Measurements from ENCODE around the gene KDELR1. TPM values are rescaled to one million over a fixed set of nuclear protein-coding genes. Genes with fewer than 3 reads are reported as not detected.

The KDELR1 gene
- total and polyA plus RNA-seq, 2 of the 13 experiments (the other 11 are each of a cell fraction or from before 2014, with no cell fraction given): 134 to 185 TPM

GRCh38 chr19:48363810-48364597 lies 27.3 kb downstream of the KDELR1 start, which contains the start of the genes SYNGR4 and TMEM143 (continued):
- 0 out of 2 replicates have a peak, but pooled peaks have one; percentile 33 for TF ChIP-seq ZBTB7A (CRISPR knock-in tag; IDR thresholded peaks at IDR 0.05)
- TF ChIP-seq ZMYM4 (CRISPR knock-in tag; IDR thresholded peaks at IDR 0.05): 0 out of 2 replicates have a peak, but pooled peaks have one; percentile 32
- TF ChIP-seq KLF12 (CRISPR knock-in tag; IDR thresholded peaks at IDR 0.05; ENCODE audit: borderline replicate concordance): no peak
- peak; percentile 35; the same call in 1 of the 2 replicates for TF ChIP-seq ZNF274 (CRISPR knock-in tag; IDR thresholded peaks at IDR 0.05)
- no peak for TF ChIP-seq REL (CRISPR knock-in tag; conservative IDR thresholded peaks at IDR 0.05)
- no peak for TF ChIP-seq TFAP4 (IDR thresholded peaks at IDR 0.05; ENCODE audit: borderline replicate concordance, low read depth)
- TF ChIP-seq ZNF777 (CRISPR knock-in tag; IDR thresholded peaks at IDR 0.05): 0 out of 2 replicates have a peak, but pooled peaks have one; percentile 53
- no peak for TF ChIP-seq ZNF441 (CRISPR knock-in tag; IDR thresholded peaks at IDR 0.05; ENCODE audit: borderline replicate concordance)
- TF ChIP-seq, protein P1, sequence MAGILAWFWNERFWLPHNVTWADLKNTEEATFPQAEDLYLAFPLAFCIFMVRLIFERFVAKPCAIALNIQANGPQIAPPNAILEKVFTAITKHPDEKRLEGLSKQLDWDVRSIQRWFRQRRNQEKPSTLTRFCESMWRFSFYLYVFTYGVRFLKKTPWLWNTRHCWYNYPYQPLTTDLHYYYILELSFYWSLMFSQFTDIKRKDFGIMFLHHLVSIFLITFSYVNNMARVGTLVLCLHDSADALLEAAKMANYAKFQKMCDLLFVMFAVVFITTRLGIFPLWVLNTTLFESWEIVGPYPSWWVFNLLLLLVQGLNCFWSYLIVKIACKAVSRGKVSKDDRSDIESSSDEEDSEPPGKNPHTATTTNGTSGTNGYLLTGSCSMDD (CRISPR knock-in tag; IDR thresholded peaks at IDR 0.05): no peak
- no peak; the same call in 1 of the 2 replicates for TF ChIP-seq CREBL2 (CRISPR knock-in tag; IDR thresholded peaks at IDR 0.05; ENCODE audit: borderline replicate concordance)
- no peak for TF ChIP-seq TEAD3 (CRISPR knock-in tag; optimal IDR thresholded peaks at IDR 0.05; ENCODE audit: borderline replicate concordance)
- 0 out of 2 replicates have a peak, but pooled peaks have one; percentile 9 for TF ChIP-seq ZNF614 (CRISPR knock-in tag; IDR thresholded peaks at IDR 0.05; ENCODE audit: borderline replicate concordance)
- no peak for TF ChIP-seq ZNF724P (CRISPR knock-in tag; IDR thresholded peaks at IDR 0.05; ENCODE audit: borderline replicate concordance)
- no peak for TF ChIP-seq NFKB2 (CRISPR knock-in tag; IDR thresholded peaks at IDR 0.05; ENCODE audit: borderline replicate concordance)
- no peak; the same call in 1 of the 2 replicates for TF ChIP-seq CHCHD3 (CRISPR knock-in tag; IDR thresholded peaks at IDR 0.05)
- TF ChIP-seq CENPT (CRISPR knock-in tag; IDR thresholded peaks at IDR 0.05; ENCODE audit: low read depth): no peak
- no peak for TF ChIP-seq ZNF383 (CRISPR knock-in tag; IDR thresholded peaks at IDR 0.05; ENCODE audit: borderline replicate concordance)
- no peak for TF ChIP-seq ZNF749 (CRISPR knock-in tag; IDR thresholded peaks at IDR 0.05; ENCODE audit: borderline replicate concordance)
- no peak for TF ChIP-seq SMAD1 (CRISPR knock-in tag; IDR thresholded peaks at IDR 0.05; ENCODE audit: borderline replicate concordance, low read depth)
- 0 out of 2 replicates have a peak, but pooled peaks have one; percentile 7 for TF ChIP-seq ZNF589 (CRISPR knock-in tag; conservative IDR thresholded peaks at IDR 0.05)
- TF ChIP-seq ZNF768 (CRISPR knock-in tag; IDR thresholded peaks at IDR 0.05): no peak
- TF ChIP-seq ZNF772 (CRISPR knock-in tag; IDR thresholded peaks at IDR 0.05): peak; percentile 88
- no peak for TF ChIP-seq ZNF101 (CRISPR knock-in tag; IDR thresholded peaks at IDR 0.05; ENCODE audit: borderline replicate concordance, low read depth)
- no peak for TF ChIP-seq HDAC6 (IDR thresholded peaks at IDR 0.05; ENCODE audit: low read depth, low read length)
- TF ChIP-seq TMF1 (CRISPR knock-in tag; IDR thresholded peaks at IDR 0.05; ENCODE audit: low read depth): no peak
- TF ChIP-seq NPAS2 (CRISPR knock-in tag; IDR thresholded peaks at IDR 0.05; ENCODE audit: borderline replicate concordance): no peak
- no peak for TF ChIP-seq CSRNP2 (CRISPR knock-in tag; conservative IDR thresholded peaks at IDR 0.05; ENCODE audit: low read depth)

Measured in HepG2 (cell line).